HG03196 (cell line): ENCODE data around the gene PET100.

Source experiments
- ATAC-seq: cut with Tn5 transposase; IDR thresholded peaks from one replicate; pipeline ENCODE4 v1.9.1; 2021; ENCODE audit not compliant: unreplicated experiment

Gene PET100

DNA sequence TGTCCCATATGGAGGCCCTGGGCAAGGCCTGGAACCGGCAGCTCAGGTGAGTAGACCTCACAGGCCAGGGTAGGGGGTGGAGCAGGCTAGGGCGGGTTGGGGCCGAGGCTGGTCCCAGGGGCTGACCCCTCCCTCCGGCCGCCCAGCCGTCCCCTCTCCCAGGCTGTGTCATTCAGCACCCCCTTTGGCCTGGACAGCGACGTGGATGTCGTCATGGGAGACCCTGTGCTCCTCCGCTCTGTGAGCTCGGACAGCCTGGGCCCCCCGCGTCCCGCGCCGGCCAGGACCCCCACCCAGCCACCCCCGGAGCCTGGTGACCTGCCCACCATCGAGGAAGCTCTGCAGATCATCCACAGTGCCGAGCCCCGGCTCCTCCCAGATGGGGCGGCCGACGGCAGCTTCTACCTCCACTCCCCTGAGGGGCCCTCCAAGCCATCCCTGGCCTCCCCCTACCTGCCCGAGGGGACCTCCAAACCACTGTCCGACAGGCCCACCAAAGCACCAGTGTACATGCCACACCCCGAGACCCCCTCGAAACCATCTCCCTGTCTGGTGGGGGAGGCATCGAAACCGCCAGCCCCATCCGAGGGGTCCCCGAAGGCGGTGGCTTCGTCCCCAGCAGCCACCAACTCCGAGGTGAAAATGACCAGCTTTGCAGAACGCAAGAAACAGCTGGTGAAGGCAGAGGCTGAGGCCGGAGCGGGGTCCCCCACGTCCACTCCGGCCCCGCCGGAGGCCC lies 17.9 kb upstream of the PET100 start:
- ATAC-seq: no peak

- ATAC-seq: no peak
These were observed 17.0 kb upstream of the PET100 start for GRCh38 chr19:7612282-7613274.

DNA sequence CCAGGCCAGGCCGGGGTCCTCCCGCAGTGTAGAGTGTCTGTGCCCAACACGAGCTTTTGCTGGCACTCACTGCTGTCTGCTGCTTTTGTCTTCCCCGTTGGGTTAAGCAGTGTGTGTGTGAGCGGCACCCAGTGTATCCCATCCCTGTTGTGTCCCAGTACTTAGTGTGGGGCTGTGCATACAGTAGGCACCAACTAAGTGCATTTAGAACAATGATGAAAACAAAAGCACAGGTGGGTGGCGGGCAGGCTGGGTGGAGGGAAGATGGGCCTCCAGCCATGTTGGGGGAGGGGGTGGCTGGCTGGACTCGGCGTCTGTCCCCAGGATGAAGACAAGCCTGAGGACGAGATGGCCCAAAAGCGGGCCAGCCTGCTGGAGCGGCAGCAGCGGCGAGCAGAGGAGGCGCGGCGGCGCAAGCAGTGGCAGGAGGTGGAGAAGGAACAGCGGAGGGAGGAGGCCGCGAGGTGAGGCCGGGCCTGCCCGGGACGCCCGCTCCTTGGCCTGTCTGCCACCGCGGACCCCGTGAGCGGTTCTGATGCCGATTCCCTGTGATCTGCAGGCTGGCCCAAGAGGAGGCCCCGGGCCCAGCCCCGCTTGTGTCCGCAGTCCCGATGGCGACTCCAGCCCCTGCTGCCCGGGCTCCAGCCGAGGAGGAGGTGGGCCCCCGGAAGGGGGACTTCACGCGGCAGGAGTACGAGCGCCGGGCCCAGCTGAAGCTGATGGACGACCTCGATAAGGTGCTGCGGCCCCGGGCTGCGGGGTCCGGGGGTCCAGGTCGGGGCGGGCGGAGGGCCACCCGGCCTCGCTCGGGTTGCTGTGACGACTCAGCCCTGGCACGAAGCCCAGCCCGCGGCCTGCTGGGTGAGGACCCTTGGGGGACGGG lies 14.5 kb upstream of the PET100 start:
- no peak for ATAC-seq

DNA sequence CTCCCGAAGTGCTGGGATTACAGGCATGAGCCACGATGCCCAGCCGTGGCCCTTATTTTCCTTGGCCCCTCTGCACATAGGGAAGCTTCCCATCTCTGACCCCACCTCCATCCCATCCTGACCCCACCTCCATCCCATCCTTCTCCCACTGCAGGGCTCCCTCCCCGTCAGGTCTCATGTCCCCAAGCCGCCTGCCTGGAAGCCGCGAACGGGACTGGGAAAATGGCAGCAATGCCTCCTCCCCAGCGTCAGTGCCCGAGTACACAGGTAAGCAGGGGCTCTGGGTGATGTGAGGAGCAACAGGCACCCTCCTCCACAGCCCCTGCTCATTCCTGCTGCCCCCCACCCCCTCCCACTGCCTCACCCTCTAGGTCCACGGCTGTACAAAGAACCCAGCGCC lies 12.4 kb upstream of the PET100 start:
- ATAC-seq: no peak

DNA sequence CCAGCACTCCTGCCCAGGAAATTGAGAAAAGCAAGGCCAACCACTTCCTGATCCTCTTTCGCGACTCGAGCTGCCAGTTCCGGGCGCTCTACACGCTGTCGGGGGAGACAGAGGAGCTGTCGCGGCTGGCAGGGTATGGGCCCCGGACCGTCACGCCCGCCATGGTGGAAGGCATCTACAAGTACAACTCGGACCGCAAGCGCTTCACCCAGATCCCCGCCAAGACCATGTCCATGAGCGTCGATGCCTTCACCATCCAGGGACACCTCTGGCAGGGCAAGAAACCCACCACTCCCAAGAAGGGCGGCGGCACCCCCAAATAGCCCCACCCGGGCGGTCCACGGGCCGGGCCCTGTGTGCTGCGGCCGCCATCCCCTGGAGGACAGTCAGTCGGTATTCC lies 11.9 kb upstream of the PET100 start:
- no peak for ATAC-seq

DNA sequence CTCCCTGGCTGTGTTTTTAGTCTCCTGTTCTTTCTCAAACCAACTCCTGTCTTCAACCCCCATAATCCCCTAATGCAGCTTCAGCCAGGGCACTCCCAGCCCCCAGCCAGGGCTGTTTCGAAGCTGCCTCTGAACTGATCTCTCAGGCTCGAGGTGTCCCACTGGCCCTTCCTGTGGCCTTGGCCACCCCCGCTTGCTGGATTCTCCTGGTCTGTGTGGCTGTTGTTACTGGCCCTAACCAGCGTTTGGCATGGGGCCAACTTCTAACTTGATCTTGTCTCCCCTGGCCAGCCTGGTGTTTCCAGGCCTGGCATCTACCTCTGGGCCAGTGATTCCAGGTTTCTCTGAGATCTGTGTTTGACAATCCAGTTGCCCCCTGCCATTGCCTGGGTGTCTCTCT lies 11.2 kb upstream of the PET100 start:
- ATAC-seq: no peak

- ATAC-seq: no peak
These were observed 10.7 kb upstream of the PET100 start for GRCh38 chr19:7618771-7619510.

- ATAC-seq: no peak
These were observed 9.7 kb upstream of the PET100 start for GRCh38 chr19:7619671-7620441.

DNA sequence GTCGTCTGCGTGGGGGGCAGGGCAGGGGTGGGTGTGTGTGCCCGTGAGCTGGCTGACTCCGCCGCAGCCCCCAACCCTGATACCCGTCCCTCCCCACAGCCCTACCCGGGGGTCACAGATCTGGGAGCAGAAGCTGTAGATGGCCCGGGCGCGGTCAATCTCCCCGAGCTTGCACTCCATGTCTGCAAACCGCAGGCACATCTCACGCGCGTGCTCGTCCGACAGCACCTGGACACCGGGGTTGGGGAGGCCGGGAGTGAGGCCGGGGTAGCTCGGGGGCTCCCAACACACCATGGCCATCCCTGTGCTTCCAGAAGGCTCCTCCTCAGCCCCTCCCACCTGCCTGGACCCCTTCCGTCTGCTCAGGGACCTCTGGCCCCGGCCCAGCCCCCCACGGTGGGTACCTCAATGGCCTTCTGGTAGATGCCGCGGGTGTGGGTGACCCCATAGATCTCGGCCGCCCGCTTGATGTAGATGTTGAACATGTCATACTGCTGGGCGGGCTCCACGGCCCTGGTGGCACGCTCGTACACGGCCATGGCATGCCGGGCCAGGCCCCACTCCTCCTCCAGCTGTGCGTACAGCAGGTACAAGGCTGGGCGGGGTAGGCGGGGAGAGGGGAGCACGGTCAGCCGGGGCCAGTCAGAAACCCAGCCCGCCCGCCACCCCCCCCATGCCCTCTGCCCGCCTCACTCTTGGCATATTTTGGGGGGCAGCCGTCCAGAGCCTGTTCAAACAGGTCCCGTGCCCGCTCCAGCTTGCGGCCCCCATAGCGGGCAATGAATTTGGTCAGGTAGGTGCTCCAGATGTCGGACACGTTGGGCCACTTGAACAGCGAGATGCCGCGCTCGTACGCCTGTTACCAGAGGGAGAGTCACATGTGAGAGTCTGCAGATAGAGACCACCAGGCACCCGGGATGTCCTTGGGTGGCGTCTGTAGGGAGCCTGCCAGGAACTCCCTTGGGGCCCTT lies 8.9 kb upstream of the PET100 start:
- no peak for ATAC-seq

GRCh38 chr19:7622933-7623685 lies 6.5 kb upstream of the PET100 start:
- ATAC-seq: no peak

GRCh38 chr19:7623725-7624603 lies 5.6 kb upstream of the PET100 start:
- no peak for ATAC-seq

GRCh38 chr19:7624810-7625209 lies 4.8 kb upstream of the PET100 start:
- no peak for ATAC-seq

GRCh38 chr19:7625763-7626372 lies 3.7 kb upstream of the PET100 start:
- ATAC-seq: no peak

DNA sequence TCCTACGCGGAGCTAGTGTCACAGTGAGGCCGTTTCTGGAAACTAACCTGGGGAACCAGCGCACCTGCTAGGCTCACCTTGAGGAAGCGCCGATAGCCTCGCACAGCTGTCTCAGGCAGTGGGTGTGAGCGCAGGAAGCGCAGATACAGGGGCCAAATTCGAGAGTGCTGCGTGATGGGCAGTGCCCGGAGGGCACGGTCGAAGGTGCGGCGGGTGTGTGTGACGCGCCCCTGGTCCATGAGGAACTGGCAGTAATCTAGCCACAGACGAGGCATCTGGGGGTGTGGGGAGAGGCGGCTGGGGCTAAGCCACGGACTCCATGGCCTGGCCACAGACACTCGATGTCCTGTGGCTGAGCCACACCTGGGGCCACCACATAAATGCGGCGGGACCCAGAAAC lies 2.4 kb upstream of the PET100 start:
- no peak for ATAC-seq

DNA sequence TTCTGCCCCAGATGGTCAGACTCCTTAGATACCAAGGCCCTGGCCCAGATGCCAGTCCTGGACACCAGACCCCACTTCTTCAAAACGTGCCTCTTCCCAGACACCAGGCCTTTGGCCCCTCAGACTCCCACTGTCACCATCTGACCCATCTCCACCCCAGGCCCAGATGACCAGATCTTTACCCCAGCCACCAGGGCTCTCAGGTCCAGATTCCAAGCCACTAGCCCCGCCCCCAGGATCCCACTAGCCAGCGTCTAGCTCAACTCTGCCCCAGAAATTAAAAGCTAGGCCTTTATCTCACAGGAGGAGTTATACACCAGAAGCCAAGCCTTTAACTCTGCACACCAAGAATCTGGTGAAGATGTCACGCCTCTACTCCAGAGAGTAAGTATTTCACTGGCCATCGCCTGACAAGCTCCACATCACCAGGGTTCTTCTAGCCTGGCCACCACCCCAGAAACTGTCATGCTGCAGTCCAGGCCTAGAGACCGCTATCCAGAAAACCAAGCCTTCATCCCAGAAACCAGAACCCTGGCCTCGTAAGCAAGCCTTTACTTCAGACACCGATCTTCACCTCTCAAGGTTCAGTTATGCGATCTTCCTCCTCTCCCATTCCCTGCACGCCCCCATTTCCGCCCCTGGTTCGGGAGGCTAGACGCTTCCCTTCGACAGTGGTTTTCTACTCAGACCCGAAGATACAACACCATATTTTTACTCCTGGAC lies 843 bp upstream of the PET100 start:
- no peak for ATAC-seq

DNA sequence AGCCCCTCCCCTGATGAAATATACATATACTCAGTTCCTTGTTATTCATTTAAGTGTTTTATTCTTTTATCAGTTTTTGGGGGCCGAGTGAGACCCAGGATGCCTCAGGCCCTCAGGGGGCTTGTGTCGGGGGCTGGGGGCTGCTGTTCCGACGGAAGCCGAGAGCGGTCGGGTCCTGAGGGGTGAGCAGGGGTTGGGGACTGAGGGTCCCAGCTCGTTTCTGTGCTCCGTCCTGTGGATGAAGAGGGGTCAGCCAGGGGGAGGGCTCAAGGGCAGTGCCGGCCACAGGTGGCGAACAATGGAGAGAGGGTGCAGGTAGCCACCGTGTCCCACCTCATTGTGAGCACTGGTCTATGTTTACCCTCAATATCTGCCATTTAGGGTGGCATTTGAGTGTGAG lies 2.0 kb downstream of the PET100 start:
- ATAC-seq: no peak
